Endometrial microvascular endothelial cells (primary cell): ENCODE measurements around the gene DCUN1D2. TPM values are rescaled to one million over a fixed set of nuclear protein-coding genes. Genes with fewer than 3 reads are reported as not detected.

Source experiments
- in situ Hi-C: cut with HindIII; loops from 2 replicates; pipeline ENCODE4 v1.10.0; 2017; ENCODE audit warnings: low sequenced_read_pairs, low pct_unique_long_range_greater_than_20kb; ENCODE audit errors: inconsistent ontology term
- total RNA-seq: library from RNA; depleted of rRNA; stranded (reverse); fragments of >200 nt; gene quantifications from one replicate; pipeline ENCODE4 v1.2.3, GENCODE V29; 2015; ENCODE audit errors: inconsistent ontology term

The DCUN1D2 gene
- total RNA-seq, 1 donor from 2014 or later, result 3.0 TPM

DNA sequence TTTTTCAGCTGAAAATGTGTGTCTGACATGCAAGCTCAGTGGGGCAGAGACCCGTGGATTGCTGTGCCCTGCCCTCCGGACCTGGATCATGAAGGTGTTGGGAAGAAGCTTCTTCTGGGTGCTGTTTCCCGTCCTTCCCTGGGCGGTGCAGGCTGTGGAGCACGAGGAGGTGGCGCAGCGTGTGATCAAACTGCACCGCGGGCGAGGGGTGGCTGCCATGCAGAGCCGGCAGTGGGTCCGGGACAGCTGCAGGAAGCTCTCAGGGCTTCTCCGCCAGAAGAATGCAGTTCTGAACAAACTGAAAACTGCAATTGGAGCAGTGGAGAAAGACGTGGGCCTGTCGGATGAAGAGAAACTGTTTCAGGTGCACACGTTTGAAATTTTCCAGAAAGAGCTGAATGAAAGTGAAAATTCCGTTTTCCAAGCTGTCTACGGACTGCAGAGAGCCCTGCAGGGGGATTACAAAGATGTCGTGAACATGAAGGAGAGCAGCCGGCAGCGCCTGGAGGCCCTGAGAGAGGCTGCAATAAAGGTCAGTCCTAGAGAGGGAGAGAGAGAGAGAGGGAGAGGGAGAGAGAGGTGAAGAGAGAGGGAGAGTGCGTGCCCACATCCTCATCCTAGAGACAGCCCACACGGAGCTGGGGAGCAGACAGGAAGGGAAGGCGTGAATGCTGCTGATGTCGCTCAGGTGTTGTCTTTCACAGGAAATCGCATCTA, 5.1 kb upstream of the DCUN1D2 start:
- in situ Hi-C loops, result no loop called here

DNA sequence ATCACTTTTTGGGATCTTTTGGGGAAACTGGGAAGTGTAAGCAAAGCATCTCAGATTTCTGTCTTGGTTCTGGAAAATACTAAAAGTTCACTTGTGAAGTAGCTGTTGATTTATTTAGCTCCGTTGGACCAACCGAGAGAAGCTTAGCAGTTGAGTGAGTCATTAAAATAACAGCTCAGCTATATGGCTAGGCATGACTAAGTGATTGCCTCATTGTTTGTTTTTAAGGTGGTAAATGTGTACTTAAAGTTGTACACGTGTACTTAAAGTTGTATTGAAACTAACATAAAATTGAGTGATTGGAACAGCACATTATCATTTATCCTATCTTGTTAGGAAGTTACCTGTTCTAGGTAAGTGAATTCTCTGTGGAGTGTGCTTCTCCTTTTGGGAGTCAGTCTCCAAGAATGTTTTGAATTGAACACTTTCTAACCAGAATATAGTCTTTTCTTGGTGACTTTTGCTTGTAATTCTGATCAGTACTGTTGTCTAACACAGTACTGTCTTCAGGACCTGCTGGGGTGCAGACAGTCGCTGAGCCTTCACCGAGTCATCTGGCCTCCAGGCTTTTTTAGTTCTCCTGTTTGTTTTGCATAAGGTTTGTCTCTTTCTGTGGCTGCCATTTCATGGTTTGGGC, 2.9 kb upstream of the DCUN1D2 start:
- in situ Hi-C loops, result no loop called here

DNA sequence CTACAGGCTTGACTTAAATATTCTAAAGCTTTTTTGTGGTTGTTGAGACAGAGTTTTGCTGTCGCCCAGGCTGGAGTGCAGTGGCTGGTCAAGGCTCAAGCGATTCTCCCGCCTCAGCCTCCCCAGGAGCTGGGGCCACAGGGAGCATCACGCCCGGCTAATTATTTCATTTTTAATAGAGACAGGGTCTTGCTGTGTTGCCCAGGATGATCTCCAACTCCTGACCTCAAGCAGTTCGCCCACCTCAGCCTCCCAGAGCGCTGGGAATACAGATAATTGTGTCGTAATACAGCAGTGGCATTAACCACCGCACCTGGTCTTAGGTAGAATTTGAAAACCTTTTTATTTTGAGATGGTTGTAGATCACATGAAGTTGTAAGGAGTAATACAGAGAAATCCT, 1.5 kb upstream of the DCUN1D2 start:
- in situ Hi-C loops, result no loop called here

DNA sequence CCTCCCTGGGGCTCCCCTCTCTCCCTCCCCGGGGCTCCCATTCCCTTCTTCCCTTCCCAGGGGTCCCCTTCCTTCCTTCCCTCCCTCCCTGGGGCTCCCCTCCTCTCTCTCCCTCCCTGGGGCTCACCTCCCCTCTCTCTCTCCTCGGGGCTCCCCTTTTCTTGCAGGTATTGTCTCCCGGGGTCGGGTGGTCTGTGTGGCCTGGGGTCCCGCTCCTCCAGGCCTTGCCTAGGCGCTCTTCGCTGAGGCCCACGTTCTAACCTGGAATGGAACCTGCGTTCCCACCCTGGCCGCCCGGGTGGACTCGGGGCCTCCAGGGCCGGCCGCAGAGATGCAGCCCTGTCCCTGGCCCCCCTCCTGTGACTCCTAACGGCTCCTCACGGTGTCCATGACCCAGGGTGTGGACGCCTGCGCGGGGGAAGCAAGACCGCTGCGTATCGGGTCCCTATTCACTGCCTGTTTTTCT, 940 bp upstream of the DCUN1D2 start:
- in situ Hi-C loops, result no loop called here

DNA sequence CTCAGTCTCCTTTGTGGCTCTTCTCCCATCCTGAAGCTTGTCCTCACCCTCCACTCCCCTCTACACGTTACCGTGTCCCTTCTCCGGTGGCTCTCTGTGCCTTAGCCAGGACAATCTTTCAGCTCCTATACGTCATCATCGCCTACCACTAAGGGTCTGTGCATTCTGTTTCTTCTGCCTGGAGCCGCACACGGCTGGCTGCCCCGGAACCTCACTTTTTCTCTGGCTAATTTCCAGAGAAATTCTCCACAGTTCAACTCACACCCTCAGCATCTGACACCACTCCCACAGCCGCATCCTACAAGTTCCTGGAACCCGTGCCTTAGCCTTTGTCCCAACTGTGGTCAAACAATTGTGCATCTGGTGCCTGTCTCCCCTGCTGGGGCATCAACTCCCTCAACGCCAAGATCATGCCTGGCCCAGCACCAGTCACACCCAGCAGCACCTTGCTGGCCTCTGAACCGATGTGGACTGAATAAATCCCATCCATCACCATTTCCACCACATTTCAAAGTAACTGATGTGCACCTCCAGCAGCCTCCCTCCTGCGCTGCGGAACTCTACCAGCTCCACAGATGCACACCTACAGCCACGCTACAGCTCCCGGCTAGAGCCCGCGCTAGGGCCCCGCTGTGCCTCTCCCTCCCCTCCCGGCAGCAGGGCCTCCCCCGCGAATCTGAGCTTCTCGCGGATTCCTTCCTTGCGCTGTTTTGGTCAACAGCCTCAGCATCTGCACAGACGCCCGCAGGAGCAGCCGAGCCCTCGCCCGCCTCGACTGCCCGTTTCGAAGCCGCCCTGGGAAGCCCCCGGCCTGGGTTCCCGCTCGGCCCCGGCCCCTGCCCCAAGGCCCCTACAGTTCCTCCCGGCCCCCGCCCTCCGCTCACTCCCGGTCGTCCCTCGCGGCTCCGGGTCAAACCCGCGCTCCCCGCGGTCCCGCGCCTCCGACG, 689 bp downstream of the DCUN1D2 start:
- in situ Hi-C loops, result no loop called here

DNA sequence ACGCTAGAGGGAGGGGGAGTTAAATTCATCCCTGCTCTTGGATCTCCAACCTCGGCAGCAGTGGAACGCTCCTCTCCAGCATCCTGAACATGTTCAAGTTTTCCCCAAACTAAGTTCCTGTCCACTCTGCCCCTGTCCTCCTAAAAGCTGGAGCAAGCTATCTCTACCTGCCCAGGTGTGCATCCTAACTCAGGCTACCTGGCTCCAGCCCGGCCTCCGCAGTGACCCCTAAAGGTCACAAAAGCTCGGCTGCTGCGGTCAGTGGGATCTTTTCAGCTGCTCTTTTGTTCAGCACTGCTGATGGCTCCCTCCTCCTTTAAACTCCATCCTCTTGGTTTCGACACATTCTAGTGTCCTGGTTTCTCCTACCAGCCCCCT, 1.4 kb downstream of the DCUN1D2 start:
- in situ Hi-C loops, result no loop called here

DNA sequence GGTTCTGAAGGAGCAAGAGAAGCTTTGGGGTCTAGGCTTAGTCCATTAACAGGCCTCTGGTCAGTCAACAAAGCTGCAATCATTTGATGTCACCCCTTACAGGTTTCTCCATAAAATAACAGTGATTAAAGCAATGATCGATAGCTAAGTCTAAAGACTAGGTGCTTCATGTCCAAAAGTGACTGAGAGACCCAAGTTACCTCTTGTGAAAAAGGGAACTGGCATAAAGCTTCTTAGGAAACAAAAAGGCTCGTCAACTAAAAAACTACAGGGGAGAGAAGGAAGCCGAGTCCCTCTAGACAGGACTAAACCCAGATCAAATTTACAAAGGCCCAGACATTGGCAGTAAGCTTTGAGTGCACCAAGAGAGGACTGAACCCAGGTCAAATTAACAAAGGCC, 2.2 kb downstream of the DCUN1D2 start:
- in situ Hi-C loops, result no loop called here

DNA sequence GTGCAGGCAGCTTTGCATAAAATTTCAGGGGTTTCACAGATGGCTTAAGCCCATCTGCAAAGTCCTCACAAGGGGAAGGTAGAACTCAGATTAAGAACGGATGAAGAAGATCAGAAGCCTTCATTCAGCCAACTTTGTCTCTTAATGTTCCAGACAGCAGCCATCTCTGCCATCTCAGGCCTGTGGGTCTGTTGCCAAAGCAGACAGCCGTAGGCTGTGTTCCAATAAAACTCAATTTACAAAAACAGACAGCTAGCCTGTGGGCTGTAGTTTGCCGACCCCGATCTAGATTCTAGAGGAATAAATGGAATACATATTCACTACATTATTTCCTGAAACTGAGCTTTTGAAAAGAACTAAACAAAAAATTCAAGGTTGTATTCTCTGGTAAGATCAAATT, 3.8 kb downstream of the DCUN1D2 start:
- in situ Hi-C loops, result no loop called here

DNA sequence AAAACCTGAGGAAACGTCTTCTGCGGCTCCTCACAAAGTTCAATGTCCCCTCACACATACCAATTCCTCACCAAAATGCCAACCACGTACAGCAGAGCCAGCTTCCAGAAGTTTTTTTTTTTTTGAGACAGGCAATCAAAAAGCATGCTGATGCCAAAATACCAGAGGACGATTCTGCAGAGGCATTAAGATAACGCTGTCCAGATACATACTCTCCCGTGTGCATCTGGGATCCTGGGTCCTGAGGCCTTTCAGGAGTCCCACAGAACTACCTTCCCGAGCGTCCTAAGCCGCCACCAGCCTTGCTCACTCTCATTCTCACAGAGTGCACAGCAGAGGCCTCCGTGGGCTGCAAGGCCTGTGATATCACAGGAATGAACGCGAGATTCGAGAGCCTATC, 5.0 kb downstream of the DCUN1D2 start:
- in situ Hi-C loops, result no loop called here

DNA sequence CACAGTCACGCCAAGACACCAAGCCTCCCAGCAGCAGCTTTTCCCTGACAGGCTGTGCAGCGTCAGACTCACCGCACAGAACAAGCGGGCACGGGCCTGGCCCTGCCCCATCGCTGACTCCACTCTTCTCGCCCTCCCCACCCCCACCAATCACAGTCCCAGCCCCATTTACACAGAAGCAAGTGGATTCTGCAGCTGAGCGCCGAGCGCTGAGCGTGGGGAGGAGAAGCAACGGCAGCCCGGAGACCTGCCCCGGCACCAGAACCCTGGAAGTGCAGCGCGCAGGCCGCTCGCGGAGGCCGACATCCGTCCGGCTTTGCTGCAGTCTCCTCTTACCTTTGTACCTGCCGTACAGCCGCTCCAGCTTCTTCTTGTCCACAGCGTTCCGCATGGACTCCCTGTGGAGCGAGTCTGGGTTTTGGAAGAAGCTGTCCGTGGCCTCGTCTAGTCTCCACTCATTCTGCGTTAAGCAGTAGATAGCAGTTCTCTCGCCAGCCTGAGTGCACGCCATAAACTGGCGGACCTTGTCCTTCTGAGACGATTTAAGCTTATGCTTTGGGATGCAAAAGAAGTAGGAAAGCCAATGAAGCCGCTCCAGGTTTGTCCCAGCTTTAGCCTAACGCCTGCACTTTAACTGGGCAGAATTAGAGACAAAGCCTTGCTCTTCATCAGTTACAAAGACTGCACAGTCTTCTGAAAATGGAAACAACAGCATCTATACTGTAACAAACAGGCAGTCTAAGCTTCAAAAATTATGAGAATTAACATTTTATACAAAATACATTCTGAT, 6.8 kb downstream of the DCUN1D2 start:
- in situ Hi-C loops, result no loop called here

DNA sequence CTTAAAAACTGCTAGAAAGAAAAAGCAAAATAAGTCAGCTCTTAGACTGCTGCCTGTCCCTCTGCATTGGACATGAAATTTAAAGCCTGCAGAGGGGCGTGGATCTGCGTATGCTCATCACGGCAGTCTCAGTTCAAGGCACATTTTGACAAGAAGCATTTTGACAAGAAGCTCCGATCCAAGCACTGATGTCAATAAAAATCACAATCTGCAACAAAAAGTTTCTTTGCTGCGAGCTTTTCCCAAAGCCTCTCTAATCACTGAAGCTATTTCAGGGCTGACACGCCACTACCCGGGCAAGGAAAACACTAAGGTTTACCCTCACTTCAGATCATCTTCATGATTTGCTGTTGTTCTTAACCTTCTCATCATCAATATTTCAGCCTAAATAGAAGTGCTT, 7.4 kb downstream of the DCUN1D2 start:
- in situ Hi-C loops, result no loop called here

DNA sequence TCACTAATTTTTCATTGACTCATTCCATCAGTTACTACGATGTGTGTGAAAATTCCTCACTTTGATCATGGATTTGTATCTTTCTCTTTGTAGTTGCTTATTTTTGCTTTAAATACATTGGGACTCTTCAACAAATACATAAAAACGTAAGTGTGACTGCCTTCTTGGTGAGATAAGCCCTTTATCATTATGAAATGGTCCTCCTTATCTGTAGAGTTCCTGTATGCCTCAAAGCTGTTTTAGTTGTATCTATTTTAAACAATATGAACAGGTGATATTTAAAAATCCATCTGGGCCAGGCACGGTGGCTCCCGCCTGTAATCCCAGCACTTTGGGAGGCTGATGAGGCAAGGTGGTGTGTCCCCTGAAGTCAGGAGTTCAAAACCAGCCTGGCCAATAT, 11.3 kb downstream of the DCUN1D2 start:
- in situ Hi-C loops, result no loop called here

DNA sequence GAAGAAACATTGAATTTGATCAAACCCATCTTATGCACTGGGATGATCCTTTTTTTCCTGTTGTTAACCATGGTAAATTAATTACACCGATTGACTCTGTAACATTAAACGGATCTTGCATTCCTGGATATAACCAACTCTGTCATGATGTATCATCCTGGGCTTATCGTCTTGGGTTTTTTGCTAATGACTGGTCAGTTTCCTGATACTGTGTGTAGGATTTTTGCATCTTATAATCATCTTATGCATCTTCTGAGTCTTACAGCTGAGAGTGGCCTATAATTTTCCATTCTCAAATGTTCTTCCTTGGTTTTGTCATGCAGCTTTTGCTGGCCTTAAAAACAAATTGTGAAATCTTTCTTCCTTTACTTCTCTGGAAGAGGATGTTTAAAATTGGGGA, 12.8 kb downstream of the DCUN1D2 start:
- in situ Hi-C loops, result no loop called here

DNA sequence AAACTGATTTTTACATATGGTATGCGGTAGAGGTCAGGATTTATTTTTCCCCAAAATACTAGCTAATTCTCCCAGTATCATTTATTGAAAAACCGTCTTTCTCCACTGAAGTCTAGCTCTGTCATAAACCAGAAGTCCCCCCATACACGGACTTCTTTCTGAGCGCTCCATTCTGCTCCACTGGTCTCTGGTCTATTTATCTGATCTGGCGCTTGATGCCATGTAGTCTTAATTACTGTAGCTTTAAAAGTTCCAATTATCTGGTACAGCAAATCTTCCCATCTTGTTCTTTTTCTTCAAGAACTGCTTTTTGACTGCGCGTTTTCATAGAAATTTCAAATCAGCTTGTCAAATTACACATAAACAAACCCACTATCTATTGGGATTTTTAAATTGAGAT, 13.7 kb downstream of the DCUN1D2 start:
- in situ Hi-C loops, result no loop called here

DNA sequence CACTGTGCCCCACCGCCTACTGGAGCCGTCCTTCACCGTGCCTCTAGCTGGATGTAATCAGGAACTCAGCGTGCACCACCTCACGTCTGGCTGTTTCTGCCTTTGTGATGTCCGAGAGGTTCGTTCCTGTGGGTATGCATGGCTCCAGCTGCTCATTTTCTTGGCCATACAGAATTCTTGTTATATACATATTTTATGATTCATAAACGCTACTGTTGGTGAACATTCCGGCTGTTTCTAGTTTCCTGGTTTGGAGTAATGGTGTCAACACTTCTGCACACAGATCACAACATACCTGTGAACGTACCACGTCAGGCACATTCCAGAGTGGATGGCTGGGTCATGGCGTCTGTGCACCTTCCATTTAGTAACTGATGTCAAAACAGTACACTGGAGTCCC, 14.6 kb downstream of the DCUN1D2 start:
- in situ Hi-C loops, result no loop called here

DNA sequence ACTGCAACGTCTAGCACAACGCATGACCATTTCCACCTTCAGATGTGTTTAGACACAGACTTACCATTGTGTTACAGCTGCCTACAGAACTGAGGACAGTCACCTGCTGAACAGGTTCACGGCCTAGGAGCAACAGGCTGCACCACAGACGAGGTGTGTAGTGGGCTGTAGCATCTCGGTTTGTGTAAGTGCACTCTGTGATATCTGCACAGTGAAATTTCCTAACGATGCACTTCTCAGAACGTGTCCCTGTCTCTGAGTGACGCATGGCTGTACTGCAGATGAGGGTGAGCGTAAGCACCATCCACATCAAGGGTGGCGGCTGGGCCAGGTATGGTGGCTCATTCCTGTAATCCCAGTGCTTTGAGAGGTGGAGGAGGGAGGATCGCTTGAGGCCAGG, 15.2 kb downstream of the DCUN1D2 start:
- in situ Hi-C loops, result no loop called here

DNA sequence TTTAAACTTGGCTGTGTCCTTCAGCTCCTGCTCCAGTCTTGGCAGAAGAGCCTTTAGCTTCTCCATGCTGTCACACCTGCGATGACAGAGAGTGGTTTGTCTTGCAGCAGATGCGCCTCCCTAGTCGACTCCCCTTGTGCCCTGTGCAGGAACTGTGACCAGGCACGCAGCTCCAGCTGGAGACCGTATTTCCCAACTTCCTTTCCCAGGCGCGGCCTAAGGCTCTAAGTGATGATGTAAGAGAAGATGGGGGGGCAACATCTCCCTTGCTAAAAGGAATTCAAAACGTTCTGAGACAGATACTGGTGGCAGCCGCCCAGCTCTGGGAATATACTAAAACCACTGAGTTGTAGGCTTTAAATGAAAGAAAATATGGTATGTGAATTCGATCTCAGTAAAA, 16.3 kb downstream of the DCUN1D2 start:
- in situ Hi-C loops, result no loop called here

DNA sequence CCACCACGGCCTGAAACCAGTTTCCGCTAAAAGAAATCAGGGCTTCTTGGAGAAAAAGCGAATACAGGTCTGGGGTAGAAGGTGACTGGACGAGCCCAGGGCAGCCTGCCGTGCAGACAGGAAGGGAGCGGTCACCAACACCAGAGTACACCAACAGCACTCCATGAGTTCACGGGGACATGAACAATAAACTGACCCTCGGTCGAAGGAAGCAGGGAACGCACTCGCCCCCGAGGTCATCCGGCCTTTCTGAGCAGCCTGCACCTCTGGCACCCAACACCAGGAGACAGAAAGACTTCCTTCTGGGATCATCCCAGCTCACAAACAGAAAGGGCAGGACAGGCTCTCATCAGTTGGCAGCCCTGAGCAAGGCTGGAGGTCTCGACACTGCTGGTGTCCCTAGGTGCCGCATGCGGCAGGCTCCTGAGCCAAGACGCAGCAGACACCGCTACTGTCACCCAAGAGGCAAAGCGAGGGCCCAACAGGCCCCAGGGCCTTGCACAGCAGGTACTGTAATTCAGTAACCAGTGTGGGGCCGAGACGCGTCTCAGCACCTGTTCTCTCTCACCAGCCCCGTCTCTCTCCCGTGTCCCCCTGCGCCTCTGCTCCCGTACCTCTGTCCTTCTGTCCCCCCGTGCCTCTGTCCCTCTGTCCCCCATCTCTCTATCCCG, 18.0 kb downstream of the DCUN1D2 start:
- in situ Hi-C loops, result no loop called here

DNA sequence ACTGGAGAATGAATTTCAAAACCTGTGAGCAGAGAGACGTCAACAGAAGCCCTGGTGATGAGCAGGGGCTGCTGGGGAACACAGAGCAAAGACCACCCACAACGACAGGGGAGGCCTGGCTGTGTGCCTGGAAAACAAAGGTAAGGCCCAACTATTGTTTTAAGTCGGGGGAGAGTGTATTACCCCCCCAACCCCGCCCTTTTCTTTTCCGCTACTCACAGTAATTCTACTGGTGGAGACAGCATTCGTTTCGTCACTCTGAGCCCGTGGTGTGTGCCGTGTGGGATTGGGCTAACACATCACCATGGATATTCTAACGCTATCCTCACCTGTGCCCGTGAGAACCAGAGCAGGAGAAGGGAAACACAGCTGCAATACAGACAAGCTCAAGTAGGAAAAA, 18.7 kb downstream of the DCUN1D2 start:
- in situ Hi-C loops, result no loop called here
